HepG2 (cell line): ENCODE data around the gene PAN2. TPM values are rescaled to one million over a fixed set of nuclear protein-coding genes. Genes with fewer than 3 reads are reported as not detected.

ENCODE experiments used
- ATF7 ChIP-seq, 2 experiments: fragments of 450-650 bp in 1 of 2; sonication (generic) in 1 of 2; formaldehyde crosslinking in 1 of 2; IDR thresholded peaks; 2 replicates each; pipeline versions ENCODE4 v1.4.0 to v1.6.1; 2016 to 2020; ENCODE audit warnings: antibody characterized with exemption in 1 of 2, mild to moderate bottlenecking in 1 of 2, missing genetic modification reagents in 1 of 2
- CBX1 ChIP-seq: IDR thresholded peaks from one replicate; pipeline ENCODE4 v1.6.1; 2016; ENCODE audit warnings: antibody characterized with exemption, low read depth
- ELF1 ChIP-seq: sonication (generic); formaldehyde crosslinking; IDR thresholded peaks from 2 replicates; pipeline ENCODE4 v1.4.0; 2020; ENCODE audit warnings: missing genetic modification reagents
- ELF4 ChIP-seq: sonication (generic); formaldehyde crosslinking; IDR thresholded peaks from 2 replicates; pipeline ENCODE4 v1.5.0; 2020; ENCODE audit warnings: missing genetic modification reagents, mild to moderate bottlenecking, moderate library complexity, borderline replicate concordance
- EP300 ChIP-seq, 3 experiments: sonication (generic) in 1 of 3; formaldehyde crosslinking in 1 of 3; IDR thresholded peaks; 2 replicates each; pipeline versions ENCODE4 v1.5.1 to v1.6.1; 2011 to 2020; ENCODE audit warnings: low read depth in 2 of 3, low read length in 2 of 3, borderline replicate concordance in 1 of 3, improper control_type of control experiment in 1 of 3, mild to moderate bottlenecking in 1 of 3, missing genetic modification reagents in 1 of 3, moderate library complexity in 1 of 3
- GFI1 ChIP-seq: sonication (generic); formaldehyde crosslinking; IDR thresholded peaks from 2 replicates; pipeline ENCODE4 v1.5.0; 2020; ENCODE audit warnings: missing genetic modification reagents, mild to moderate bottlenecking, borderline replicate concordance
- HCFC1 ChIP-seq: fragments of 150-350 bp; IDR thresholded peaks from 2 replicates; pipeline ENCODE4 v1.6.1; 2014; ENCODE audit warnings: low read depth, low read length
- KAT8 ChIP-seq: IDR thresholded peaks from 2 replicates; pipeline ENCODE4 v1.6.1; 2016; ENCODE audit warnings: missing genetic modification reagents, missing compliant biosample characterization
- KDM1A ChIP-seq: IDR thresholded peaks from 2 replicates; pipeline ENCODE4 v1.6.1; 2016; ENCODE audit warnings: missing compliant biosample characterization
- KLF16 ChIP-seq, 2 experiments: sonication (generic) in 1 of 2; formaldehyde crosslinking in 1 of 2; IDR thresholded peaks; 2 replicates each; pipeline versions ENCODE4 v1.6.1 to v1.8.0; 2016 to 2023; ENCODE audit warnings: missing genetic modification reagents in 2 of 2, missing compliant biosample characterization in 1 of 2
- MAFF ChIP-seq: IDR thresholded peaks from 2 replicates; pipeline ENCODE4 v1.6.1; 2011; ENCODE audit warnings: low read depth, low read length, improper control_type of control experiment
- NR2C2 ChIP-seq: sonication (generic); formaldehyde crosslinking; IDR thresholded peaks from 2 replicates; pipeline ENCODE4 v1.4.0; 2020; ENCODE audit warnings: missing genetic modification reagents, mild to moderate bottlenecking, moderate library complexity, borderline replicate concordance
- NR2F2 ChIP-seq: IDR thresholded peaks from 2 replicates; pipeline ENCODE4 v1.6.1; 2012; ENCODE audit warnings: low read depth, inconsistent platforms, borderline replicate concordance
- PHB2 ChIP-seq: fragments of 450-650 bp; IDR thresholded peaks from 2 replicates; pipeline ENCODE4 v1.6.1; 2018; ENCODE audit not compliant: partially characterized antibody
- RORA ChIP-seq: sonication (generic); formaldehyde crosslinking; IDR thresholded peaks from 2 replicates; pipeline ENCODE4 v1.5.0; 2020; ENCODE audit warnings: mild to moderate bottlenecking, missing genetic modification reagents, moderate library complexity
- SKI ChIP-seq: fragments of 450-650 bp; IDR thresholded peaks from one replicate; pipeline ENCODE4 v1.6.1; 2018; ENCODE audit warnings: mild to moderate bottlenecking; ENCODE audit not compliant: partially characterized antibody
- SOX6 ChIP-seq, 2 experiments: fragments of 450-650 bp in 1 of 2; sonication (generic) in 1 of 2; formaldehyde crosslinking in 1 of 2; IDR thresholded peaks; 2 replicates each; pipeline versions ENCODE4 v1.4.0 to v1.6.1; 2017 to 2020; ENCODE audit warnings: antibody characterized with exemption in 1 of 2, mild to moderate bottlenecking in 1 of 2, missing genetic modification reagents in 1 of 2
- TBX3 ChIP-seq: fragments of 450-650 bp; IDR thresholded peaks from 2 replicates; pipeline ENCODE4 v1.6.1; 2017; ENCODE audit warnings: antibody characterized with exemption, mild to moderate bottlenecking, inconsistent platforms, borderline replicate concordance
- ZNF333 ChIP-seq: sonication (generic); formaldehyde crosslinking; IDR thresholded peaks from 2 replicates; pipeline ENCODE4 v1.4.0; 2020; ENCODE audit warnings: mild to moderate bottlenecking, missing genetic modification reagents, borderline replicate concordance
- ZNF451 ChIP-seq: sonication (generic); formaldehyde crosslinking; IDR thresholded peaks from 2 replicates; pipeline ENCODE4 v1.5.0; 2020; ENCODE audit warnings: mild to moderate bottlenecking, missing genetic modification reagents
- ZNF549 ChIP-seq: sonication (generic); formaldehyde crosslinking; IDR thresholded peaks from 2 replicates; pipeline ENCODE4 v1.5.0; 2020; ENCODE audit warnings: missing genetic modification reagents
- ZNF557 ChIP-seq: sonication (generic); formaldehyde crosslinking; IDR thresholded peaks from 2 replicates; pipeline ENCODE4 v1.4.0; 2020; ENCODE audit warnings: missing genetic modification reagents
- ZNF776 ChIP-seq: sonication (generic); formaldehyde crosslinking; IDR thresholded peaks from 2 replicates; pipeline ENCODE4 v1.4.0; 2020; ENCODE audit warnings: mild to moderate bottlenecking, missing genetic modification reagents
- polyA plus RNA-seq, 8 experiments: library from polyadenylated mRNA; depleted of rRNA in 3 of 8; stranded (reverse) in 7 of 8; unstranded in 1 of 8; fragments of >200 nt; fragmentation: Illumina TruSeq in 4 of 8; extraction: Trizol in 4 of 8; gene quantifications; 2 replicates each; pipeline versions ENCODE4 v1.2.1 to v1.2.3, GENCODE V29; 2011 to 2016; ENCODE audit warnings: low read depth in 4 of 8, missing spikeins in 1 of 8, mixed read lengths in 1 of 8; ENCODE audit not compliant: insufficient read depth in 1 of 8
- total RNA-seq, 5 experiments: library from RNA; depleted of rRNA; stranded (reverse); fragments of >200 nt; fragmentation: Illumina TruSeq; extraction: Trizol; gene quantifications; 2 replicates each; pipeline ENCODE4 v1.2.3, GENCODE V29; 2016; ENCODE audit warnings: low read depth in 1 of 5
- TF ChIP-seq, protein P1 (sequence below): sonication (generic); formaldehyde crosslinking; IDR thresholded peaks from 2 replicates; pipeline ENCODE4 v1.4.0; 2020; ENCODE audit warnings: missing genetic modification reagents
- TF ChIP-seq, protein P2 (sequence below): IDR thresholded peaks from 2 replicates; pipeline ENCODE4 v1.6.1; 2016; ENCODE audit warnings: low read depth, control low read depth
- TF ChIP-seq, protein P3 (sequence below): sonication (generic); formaldehyde crosslinking; IDR thresholded peaks from 2 replicates; pipeline ENCODE4 v1.4.0; 2020; ENCODE audit warnings: mild to moderate bottlenecking, missing genetic modification reagents

PAN2 gene
- total and polyA plus RNA-seq, 2 of the 13 experiments (the other 11 are each of a cell fraction or from before 2014, with no cell fraction given): 27.2 to 61.1 TPM

GRCh38 chr12:56299853-56300643, 33.8 kb downstream of the PAN2 start, which contains the start of gene CS (continued):
- no peak for TF ChIP-seq ZNF557 (CRISPR knock-in tag)
- no peak for TF ChIP-seq MAFF
- TF ChIP-seq GFI1 (CRISPR knock-in tag): no peak; the same call in 1 of the 2 replicates
- no peak for TF ChIP-seq ATF7 (IDR thresholded peaks at IDR 0.05)
- no peak for TF ChIP-seq ATF7 (CRISPR knock-in tag; IDR thresholded peaks at IDR 0.05)
- no peak for TF ChIP-seq KDM1A (CRISPR knock-in tag)
- no peak for TF ChIP-seq NR2F2
- no peak for TF ChIP-seq PHB2
- no peak for TF ChIP-seq SOX6 (IDR thresholded peaks at IDR 0.05)
- peak; percentile 53 for TF ChIP-seq SOX6 (CRISPR knock-in tag; IDR thresholded peaks at IDR 0.05)
- peak; percentile 50 for TF ChIP-seq NR2C2 (CRISPR knock-in tag)
- TF ChIP-seq, protein P1, sequence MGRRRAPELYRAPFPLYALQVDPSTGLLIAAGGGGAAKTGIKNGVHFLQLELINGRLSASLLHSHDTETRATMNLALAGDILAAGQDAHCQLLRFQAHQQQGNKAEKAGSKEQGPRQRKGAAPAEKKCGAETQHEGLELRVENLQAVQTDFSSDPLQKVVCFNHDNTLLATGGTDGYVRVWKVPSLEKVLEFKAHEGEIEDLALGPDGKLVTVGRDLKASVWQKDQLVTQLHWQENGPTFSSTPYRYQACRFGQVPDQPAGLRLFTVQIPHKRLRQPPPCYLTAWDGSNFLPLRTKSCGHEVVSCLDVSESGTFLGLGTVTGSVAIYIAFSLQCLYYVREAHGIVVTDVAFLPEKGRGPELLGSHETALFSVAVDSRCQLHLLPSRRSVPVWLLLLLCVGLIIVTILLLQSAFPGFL (CRISPR knock-in tag): no peak
- 0 out of 2 replicates have a peak, but pooled peaks have one; percentile 12 for TF ChIP-seq ZNF451 (CRISPR knock-in tag)
- TF ChIP-seq SKI: peak; percentile 65
- TF ChIP-seq, protein P2, sequence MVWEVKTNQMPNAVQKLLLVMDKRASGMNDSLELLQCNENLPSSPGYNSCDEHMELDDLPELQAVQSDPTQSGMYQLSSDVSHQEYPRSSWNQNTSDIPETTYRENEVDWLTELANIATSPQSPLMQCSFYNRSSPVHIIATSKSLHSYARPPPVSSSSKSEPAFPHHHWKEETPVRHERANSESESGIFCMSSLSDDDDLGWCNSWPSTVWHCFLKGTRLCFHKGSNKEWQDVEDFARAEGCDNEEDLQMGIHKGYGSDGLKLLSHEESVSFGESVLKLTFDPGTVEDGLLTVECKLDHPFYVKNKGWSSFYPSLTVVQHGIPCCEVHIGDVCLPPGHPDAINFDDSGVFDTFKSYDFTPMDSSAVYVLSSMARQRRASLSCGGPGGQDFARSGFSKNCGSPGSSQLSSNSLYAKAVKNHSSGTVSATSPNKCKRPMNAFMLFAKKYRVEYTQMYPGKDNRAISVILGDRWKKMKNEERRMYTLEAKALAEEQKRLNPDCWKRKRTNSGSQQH (CRISPR knock-in tag): 0 out of 2 replicates have a peak, but pooled peaks have one; percentile 67
- no peak for TF ChIP-seq RORA
- TF ChIP-seq CBX1: no peak
- TF ChIP-seq ZNF333: peak; percentile 73; the same call in 1 of the 2 replicates
- TF ChIP-seq TBX3: peak; percentile 67; the same call in 1 of the 2 replicates
- 0 out of 4 replicates have a peak, but pooled peaks of 1 of the 2 experiments have one; percentile 26 for TF ChIP-seq EP300 (IDR thresholded peaks at IDR 0.05; ENCODE audit: low read depth in 2 of 2, low read length in 2 of 2)
- TF ChIP-seq EP300 (CRISPR knock-in tag; IDR thresholded peaks at IDR 0.05; ENCODE audit: borderline replicate concordance): no peak
- TF ChIP-seq ZNF549 (CRISPR knock-in tag): no peak
- peak in 1 of 2 experiments; percentile 84; a peak in 2 of 4 replicates for TF ChIP-seq KLF16 (CRISPR knock-in tag; IDR thresholded peaks at IDR 0.05)
- peak; percentile 82; the same call in 1 of the 2 replicates for TF ChIP-seq ELF4 (CRISPR knock-in tag)
- no peak for TF ChIP-seq ELF1 (CRISPR knock-in tag)
- 0 out of 2 replicates have a peak, but pooled peaks have one; percentile 38 for TF ChIP-seq ZNF776
- TF ChIP-seq KAT8 (CRISPR knock-in tag): peak; percentile 36
- TF ChIP-seq HCFC1: no peak
- TF ChIP-seq, protein P3, sequence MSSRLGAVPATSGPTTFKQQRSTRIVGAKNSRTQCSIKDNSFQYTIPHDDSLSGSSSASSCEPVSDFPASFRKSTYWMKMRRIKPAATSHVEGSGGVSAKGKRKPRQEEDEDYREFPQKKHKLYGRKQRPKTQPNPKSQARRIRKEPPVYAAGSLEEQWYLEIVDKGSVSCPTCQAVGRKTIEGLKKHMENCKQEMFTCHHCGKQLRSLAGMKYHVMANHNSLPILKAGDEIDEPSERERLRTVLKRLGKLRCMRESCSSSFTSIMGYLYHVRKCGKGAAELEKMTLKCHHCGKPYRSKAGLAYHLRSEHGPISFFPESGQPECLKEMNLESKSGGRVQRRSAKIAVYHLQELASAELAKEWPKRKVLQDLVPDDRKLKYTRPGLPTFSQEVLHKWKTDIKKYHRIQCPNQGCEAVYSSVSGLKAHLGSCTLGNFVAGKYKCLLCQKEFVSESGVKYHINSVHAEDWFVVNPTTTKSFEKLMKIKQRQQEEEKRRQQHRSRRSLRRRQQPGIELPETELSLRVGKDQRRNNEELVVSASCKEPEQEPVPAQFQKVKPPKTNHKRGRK (CRISPR knock-in tag): no peak
